ENCODE measurements around the gene CFTR. TPM values are rescaled to one million over a fixed set of nuclear protein-coding genes. Genes with fewer than 3 reads are reported as not detected.

CFTR gene
- total and polyA plus RNA-seq, 2 of the 4 experiments (the other 2 are of a cell fraction) = 0.18 to 0.21 TPM

DNA sequence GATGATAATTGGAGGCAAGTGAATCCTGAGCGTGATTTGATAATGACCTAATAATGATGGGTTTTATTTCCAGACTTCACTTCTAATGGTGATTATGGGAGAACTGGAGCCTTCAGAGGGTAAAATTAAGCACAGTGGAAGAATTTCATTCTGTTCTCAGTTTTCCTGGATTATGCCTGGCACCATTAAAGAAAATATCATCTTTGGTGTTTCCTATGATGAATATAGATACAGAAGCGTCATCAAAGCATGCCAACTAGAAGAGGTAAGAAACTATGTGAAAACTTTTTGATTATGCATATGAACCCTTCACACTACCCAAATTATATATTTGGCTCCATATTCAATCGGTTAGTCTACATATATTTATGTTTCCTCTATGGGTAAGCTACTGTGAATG, 79.6 kb downstream of the CFTR start:
- Histone ChIP-seq H3K4me2 (ENCODE audit: low read depth, low read length) (no peak overlapping the region), H3K56ac (ENCODE audit: extremely low read depth, insufficient read depth, low read length) (no peak overlapping the region), H3K14ac (replicated peaks; ENCODE audit: low read depth, low read length) (no peak overlapping the region), H4K5ac (ENCODE audit: low read depth, low read length) (no peak overlapping the region), H3K79me1 (ENCODE audit: low read depth in 1 of 2, low read length in 2 of 2) (no peaks in the 10 kb centered on the region), H2AK5ac (ENCODE audit: low read depth, low read length) (no peak overlapping the region), H3K27me3 (ENCODE audit: control insufficient read depth, insufficient read depth, low read length) (no peaks in the 10 kb centered on the region), H4K8ac (ENCODE audit: low read depth in 2 of 2, low read length in 2 of 2) (no peak overlapping the region), H2BK15ac (ENCODE audit: low read depth, low read length) (no peak overlapping the region), H2AK9ac (replicated peaks; ENCODE audit: low read depth, low read length, poor library complexity) (no peak overlapping the region), H3K36me3 (ENCODE audit: control insufficient read depth, insufficient read depth, low read length) (no peaks in the 10 kb centered on the region), H3K4me1 (ENCODE audit: control insufficient read depth, insufficient read depth, low read length) (no peaks in the 10 kb centered on the region), H3K27ac (ENCODE audit: insufficient read depth, low read length) (no peak overlapping the region), H2BK5ac (ENCODE audit: low read depth, low read length, poor library complexity, severe bottlenecking) (no peak overlapping the region), H4K20me1 (ENCODE audit: insufficient read depth, low read length) (no peaks in the 10 kb centered on the region), H3K4ac (ENCODE audit: low read depth, low read length) (no peak overlapping the region), H3K9me1 (ENCODE audit: insufficient read depth, low read length) (no peaks in the 10 kb centered on the region), H3K18ac (ENCODE audit: low read depth, low read length) (no peak overlapping the region), H3K9ac (ENCODE audit: low read depth, low read length) (no peak overlapping the region), H2BK120ac (ENCODE audit: low read depth, low read length) (no peak overlapping the region), H3K23ac (ENCODE audit: low read depth, low read length) (no peak overlapping the region), H2AFZ (replicated peaks; ENCODE audit: low read length, poor library complexity) (no peak overlapping the region), H2BK20ac (ENCODE audit: low read depth, low read length) (no peak overlapping the region), H3K4me3 (ENCODE audit: insufficient read depth, low read depth, low read length) (no peak overlapping the region), H3K9me3 (ENCODE audit: control insufficient read depth, insufficient read depth, low read length) (no peaks in the 10 kb centered on the region), H4K91ac (ENCODE audit: insufficient read depth, low read depth, low read length) (no peak overlapping the region)
- in situ Hi-C loops (cut with MboI; ENCODE audit: low sequenced_read_pairs) = no loop called here
- DNase-seq (no peak), ATAC-seq (ENCODE audit: low read depth) (no peak)
- dilution Hi-C loops (cut with HindIII; ENCODE audit: low sequenced_read_pairs, unreplicated experiment) = no loop called here
- POLR2A ChIA-PET (ENCODE audit: unreplicated experiment) = no interaction called here
- BruUV-seq (replicated peaks) = no TSS peak
- intact Hi-C loops (cut with micrococcal nuclease) = no loop called here
- CTCF ChIA-PET = interaction anchor here (1.3 to 1.7 kb wide), 2 partner anchors 23 to 57 kb away, joined by 4 read pairs; no protein-coding TSS in a partner anchor
- TF ChIP-seq BHLHE40 (IDR thresholded peaks at IDR 0.05; ENCODE audit: low read depth, low read length) (no peak), SMC3 (IDR thresholded peaks at IDR 0.05; ENCODE audit: low read depth, low read length) (no peak), MXI1 (IDR thresholded peaks at IDR 0.05; ENCODE audit: borderline replicate concordance, low read depth, low read length) (no peak), MAFK (IDR thresholded peaks at IDR 0.05; ENCODE audit: low read depth, low read length) (no peak), POLR2A (IDR thresholded peaks at IDR 0.05; ENCODE audit: low read depth, low read length) (no peak)
- no CpG with 5 or more reads among the region's 3 CpGs for WGBS, 2 experiments (ENCODE audit: extremely low coverage in 2 of 2, insufficient read length in 1 of 2)
